ENCODE results near the gene FCAR.
"Not testable (repeated sequence)": the region's sequence is repeated elsewhere in the genome, so short reads cannot be mapped to it uniquely, and the experiment has no call there.

Gene FCAR

DNA sequence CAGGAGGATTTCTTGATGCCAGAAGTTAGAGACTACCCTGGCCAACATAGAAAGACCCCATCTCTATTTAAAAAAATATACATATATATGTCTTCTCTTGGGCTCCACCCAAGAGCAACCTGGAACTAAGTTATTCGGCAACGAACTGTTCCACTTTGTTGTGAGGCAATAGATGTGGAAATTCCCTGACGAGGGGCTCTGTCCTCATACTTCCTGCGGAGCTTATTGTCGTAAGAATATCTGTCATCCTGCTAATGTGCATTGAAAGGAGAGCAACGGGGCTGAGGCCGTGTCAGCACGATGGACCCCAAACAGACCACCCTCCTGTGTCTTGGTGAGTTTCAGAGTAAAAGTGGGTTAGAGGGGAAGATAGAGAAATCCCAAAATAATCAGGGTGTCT, at the start of gene FCAR:
Gene FCAR, plus strand, starts transcription at position 246 of the 400 bp plus-strand sequence. Its CDS starts 55 bp downstream, at position 301.
- DNase-seq = peak; percentile 49

DNA sequence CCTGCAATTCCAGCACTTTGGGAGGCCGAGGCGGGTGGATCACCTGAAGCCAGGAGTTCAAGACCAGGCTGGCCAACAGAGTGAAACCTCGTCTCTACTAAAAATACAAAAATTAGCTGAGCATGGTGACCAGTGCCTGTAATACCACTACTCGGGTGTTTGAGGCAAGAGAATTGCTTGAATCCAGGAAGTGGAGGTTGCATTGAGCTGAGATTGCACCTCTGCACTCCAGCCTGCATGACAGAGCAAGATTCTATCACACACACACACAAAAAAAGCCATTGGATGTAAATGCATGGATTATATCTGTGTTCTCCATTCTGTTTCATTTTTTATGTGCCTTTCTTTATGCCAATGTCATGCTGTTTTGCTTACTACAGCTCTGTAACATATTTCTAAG, 49.6 kb upstream of the FCAR start:
- DNase-seq = not testable (repeated sequence)

DNA sequence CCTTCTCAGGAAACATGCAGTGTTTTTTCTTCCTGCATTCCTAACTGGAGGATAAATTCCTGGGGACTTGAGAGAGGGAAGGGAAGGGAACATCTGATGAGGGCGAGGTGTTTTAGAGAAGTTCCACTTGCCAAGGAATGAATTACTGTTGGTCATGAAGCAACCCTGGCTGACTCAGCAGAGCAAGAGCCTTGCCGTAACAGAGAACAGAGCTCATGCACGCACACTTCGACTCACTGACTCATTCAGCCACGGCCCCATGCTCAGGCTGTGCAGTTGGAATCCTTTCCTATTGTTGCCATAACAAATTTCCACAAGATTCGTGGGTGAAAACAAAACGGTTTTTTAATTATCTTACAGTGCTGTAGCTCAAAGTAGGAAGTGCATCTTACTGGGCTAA, 48.7 kb upstream of the FCAR start:
- not testable (repeated sequence) for DNase-seq

DNA sequence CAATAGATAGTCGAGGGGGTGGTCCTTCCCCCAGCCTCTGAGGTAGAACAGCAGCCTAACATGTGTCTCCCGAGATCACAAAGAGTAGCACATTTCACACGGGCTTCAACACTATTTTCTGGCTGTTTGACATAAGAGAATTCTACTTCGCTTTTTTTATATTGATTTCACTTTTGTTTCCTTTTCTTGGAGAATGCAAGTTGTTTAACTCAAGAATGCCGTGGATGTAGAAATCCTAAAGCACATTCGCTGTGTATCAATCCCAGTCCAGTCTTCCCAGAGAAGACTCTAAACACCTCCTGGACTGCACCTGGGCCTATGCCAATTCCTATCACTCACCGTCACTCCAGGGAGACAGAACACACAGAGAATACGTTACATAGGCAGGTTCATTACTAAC, 46.0 kb upstream of the FCAR start:
- DNase-seq = not testable (repeated sequence)

DNA sequence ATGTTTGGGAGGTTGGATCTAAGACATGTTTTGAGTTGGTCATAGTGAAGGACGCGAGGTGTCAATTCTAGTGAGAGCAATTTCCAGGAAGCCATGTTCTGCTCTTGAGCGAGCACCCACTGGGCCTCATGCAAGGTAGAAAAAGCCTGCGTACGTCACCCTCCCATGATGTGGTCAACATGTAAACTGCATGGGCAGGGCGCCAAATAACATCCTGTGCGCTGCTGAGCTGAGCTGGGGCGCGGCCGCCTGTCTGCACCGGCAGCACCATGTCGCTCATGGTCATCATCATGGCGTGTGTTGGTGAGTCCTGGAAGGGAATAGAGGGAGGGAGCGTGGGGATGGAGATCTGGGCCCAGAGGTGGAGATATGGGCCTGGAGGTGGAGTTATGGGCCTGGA, 41.5 kb upstream of the FCAR start, which contains the start of gene KIR2DS4:
Gene KIR2DS4, plus strand, starts transcription at position 181 of the 400 bp plus-strand sequence.
- DNase-seq = not testable (repeated sequence)

DNA sequence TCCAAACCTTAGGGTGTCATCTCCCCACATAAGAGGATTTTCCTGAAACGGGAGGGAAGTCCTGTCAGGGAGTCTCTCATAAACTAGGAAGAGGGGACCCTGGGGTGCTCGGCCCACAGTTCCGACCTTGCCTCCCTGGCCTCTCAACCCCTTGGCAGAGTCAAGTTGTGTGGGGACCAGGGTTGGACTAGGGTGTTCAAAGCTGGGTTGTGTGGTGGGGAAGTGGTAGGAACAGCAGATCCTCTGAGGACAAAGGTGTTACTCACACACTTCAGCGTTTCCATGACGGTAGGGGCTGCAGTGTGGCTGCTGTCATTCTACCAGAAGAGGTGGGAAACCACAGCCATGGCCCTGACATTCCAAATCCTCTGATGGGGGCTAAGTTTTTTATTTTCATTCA, 38.9 kb upstream of the FCAR start:
- not testable (repeated sequence) for DNase-seq

DNA sequence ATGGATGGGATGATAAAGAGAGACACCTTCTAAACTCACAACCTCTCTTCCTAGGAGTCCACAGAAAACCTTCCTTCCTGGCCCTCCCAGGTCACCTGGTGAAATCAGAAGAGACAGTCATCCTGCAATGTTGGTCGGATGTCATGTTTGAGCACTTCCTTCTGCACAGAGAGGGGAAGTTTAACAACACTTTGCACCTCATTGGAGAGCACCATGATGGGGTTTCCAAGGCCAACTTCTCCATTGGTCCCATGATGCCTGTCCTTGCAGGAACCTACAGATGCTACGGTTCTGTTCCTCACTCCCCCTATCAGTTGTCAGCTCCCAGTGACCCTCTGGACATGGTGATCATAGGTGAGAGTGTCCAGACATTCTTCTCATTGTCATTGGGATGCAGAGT, 36.5 kb upstream of the FCAR start:
- DNase-seq = not testable (repeated sequence)

DNA sequence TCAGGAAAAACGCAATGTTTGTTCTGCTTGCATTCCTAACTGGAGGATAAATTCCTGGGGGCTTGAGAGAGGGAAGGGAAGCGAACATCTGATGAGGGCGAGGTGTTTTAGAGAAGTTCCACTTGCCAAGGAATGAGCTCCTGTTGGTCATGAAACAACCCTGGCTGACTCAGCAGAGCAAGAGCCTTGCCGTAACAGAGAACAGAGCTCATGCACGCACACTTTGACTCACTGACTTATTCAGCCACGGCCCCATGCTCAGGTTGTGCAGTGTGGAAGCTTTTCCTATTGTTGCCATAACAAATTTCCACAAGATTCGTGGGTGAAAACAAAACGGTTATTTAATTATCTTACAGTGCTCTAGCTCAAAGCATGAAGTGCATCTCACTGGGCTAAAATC, 30.9 kb upstream of the FCAR start:
- not testable (repeated sequence) for DNase-seq

DNA sequence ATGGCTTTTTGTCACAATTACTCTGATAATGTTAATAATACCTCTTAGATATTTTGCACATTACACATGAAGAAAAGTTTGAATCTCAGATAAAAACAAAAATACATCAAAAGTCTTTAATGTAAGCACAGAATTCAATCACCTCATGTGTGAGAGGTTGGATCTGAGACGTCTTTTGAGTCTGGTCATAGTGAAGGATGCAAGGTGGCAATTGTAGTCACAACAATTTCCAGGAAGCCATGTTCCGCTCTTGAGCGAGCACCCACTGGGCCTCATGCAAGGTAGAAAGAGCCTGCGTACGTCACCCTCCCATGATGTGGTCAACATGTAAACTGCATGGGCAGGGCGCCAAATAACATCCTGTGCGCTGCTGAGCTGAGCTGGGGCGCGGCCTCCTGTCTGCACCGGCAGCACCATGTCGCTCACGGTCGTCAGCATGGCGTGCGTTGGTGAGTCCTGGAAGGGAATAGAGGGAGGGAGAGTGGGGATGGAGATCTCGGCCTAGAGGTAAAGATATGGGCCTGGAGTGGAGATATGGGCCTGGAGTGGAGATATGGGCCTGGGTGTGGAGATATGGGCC, 23.9 kb upstream of the FCAR start, which contains the start of gene KIR3DL2:
Gene KIR3DL2, plus strand, starts transcription at position 383 of the 580 bp plus-strand sequence. Its CDS starts 33 bp downstream, at position 416.
- not testable (repeated sequence) for DNase-seq

DNA sequence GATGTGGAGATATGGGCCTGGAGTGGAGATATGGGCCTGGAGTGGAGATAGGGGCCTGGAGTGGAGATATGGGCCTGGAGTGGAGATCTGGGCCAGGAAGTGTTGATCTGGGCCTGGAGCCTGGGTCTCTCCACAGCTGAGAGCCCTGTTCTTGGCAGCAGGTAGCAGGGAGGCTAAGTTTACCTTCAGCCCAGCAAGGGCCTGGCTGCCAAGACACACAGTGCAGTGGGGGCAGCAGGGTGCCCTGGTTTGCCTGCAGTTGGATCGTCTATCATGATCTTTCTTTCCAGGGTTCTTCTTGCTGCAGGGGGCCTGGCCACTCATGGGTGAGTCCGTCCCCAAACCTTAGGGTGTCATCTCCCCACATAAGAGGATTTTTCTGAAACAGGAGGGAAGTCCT, 23.1 kb upstream of the FCAR start:
- no peak for DNase-seq

DNA sequence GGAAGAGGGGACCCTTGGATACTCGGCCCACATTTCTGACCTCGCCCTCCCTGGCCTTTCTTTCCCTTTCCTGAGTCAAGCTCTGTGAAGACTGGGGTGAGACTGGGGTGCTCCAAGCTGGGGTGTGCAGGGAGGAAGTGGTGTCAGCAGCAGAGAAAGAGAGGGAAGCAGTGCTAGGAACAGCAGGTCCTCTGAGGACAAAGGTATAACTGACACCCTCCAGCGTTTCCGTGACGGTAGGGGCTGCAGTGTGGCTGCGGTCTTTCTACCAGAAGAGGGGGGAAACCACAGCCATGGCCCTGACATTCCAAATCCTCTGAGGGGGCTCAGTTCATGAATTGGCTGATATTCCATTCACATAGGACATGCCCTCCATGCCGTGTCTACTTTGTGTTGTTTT, 22.7 kb upstream of the FCAR start:
- no peak for DNase-seq

DNA sequence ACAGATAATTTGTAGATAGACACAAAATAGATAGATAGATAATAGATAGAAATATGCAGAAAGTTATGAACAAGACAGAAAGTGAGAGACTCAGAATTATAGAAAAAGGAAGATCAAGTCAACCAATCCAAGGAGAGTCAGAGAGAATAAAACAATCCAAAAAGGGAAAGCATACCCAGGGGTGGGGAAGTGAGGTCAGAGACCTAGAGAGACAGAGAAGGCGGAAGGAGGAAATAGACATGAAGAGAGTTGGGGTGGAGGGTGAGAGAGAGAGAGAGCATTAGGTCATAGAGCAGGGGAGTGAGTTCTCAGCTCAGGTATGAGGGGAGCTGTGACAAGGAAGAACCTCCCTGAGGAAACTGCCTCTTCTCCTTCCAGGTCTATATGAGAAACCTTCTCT, 18.8 kb upstream of the FCAR start:
- not testable (repeated sequence) for DNase-seq

DNA sequence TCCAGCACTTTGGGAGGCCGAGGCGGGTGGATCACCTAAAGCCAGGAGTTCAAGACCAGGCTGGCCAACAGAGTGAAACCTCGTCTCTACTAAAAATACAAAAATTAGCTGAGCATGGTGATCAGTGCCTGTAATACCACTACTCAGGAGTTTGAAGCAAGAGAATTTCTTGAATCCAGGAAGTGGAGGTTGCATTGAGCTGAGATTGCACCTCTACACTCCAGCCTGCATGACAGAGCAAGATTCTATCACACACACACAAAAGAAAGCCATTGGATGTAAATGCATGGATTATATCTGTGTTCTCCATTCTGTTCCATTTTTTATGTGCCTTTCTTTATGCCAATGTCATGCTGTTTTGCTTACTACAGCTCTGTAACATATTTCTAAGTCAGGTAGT, 15.6 kb upstream of the FCAR start:
- not testable (repeated sequence) for DNase-seq

DNA sequence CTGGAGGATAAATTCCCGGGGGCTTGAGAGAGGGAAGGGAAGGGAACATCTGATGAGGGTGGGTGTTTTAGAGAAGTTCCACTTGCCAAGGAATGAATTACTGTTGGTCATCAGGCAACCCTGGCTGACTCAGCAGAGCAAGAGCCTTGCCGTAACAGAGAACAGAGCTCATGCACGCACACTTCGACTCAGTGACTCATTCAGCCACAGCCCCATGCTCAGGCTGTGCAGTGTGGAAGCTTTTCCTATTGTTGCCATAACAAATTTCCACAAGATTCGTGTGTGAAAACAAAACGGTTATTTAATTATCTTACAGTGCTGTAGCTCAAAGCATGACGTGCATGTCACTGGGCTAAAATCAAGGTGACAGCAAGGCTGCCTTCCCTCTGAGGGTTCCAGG, 14.6 kb upstream of the FCAR start:
- DNase-seq = not testable (repeated sequence)

DNA sequence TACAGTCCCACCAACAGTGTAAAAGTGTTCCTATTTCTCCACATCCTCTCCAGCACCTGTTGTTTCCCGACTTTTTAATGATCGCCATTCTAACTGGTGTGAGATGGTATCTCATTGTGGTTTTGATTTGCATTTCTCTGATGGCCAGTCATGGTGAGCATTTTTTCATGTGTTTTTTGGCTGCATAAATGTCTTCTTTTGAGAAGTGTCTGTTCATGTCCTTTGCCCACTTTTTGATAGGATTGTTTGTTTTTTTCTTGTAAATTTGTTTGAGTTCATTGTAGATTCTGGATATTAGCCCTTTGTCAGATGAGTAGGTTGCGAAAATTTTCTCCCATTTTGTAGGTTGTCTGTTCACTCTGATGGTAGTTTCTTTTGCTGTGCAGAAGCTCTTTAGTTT, 10.6 kb upstream of the FCAR start:
- DNase-seq = not testable (repeated sequence)

DNA sequence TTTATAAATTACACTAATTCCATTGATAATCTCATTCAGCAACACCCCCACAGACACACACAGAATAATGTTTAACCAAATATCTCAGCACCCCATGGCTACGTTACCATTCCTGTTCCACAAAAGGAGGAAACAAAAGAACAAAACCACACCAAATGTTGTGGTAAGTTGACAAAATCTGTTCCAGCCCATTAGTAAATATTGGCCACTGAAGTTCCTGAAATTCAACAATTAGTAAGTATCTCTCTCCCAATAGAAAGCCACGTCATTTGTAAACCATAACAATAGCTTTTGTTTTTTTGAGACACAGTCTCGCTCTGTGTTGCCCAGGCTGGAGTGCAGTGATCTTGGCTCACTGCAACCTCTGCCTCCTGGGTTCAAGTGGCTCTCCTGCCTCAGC, 2.3 kb upstream of the FCAR start:
- DNase-seq = no peak

DNA sequence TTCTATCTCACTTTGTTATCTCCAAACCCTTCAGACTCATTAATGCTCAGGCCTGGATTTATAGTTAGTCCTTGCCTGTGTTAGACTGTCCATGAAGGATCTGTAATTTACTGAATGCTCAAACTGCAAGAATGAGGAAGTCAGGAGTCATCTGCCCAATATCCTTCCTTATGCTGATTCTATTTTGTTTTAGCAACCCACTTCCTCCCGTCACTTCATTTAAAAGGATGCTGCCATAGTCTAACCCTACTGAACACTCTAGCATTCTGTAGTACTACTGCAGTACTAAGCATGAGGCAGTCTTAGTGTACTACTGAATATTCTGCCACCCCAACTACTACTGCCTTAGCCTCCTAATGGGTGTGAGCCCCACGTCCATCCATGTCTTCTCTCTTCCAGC, 1.5 kb downstream of the FCAR start:
- DNase-seq = peak; percentile 41

DNA sequence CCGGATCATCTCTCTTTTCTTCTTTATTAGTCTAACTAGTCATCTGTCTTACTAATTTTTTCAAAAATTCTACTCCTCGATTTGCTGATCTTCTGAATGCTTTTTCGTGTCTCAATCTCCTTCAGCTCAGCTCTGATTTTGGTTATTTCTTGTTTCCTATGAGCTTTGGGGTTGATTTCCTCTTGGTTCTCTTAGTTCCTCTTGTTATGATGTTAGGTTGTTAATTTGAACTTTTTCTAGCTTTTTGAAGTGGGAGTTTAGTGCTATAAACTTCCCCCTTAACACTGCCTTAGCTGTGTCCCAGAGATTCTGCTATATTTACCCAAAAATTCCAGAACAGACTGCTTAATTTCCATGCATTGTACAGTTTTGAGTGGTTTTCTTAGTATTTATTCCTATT, 3.4 kb downstream of the FCAR start:
- no peak for DNase-seq

DNA sequence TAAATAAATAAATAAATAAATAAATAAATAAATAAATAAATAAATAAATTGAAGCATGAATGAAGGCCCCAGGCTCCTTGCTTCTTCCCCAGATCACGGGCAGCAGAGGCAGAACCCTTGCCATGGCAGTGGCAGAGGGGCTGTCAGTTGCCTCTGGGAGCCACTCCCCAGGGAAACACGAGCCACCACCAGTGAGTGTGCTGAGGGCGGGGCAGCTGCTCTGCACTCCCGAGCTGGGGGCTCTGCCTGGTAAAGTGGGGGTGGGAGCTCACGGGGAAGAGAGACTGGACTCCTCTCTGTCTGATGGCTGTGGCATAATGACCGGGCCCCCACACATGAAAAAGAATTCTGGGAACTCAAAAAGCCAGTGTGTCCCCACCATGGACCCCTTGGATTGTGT, 7.8 kb downstream of the FCAR start:
- no peak for DNase-seq

DNA sequence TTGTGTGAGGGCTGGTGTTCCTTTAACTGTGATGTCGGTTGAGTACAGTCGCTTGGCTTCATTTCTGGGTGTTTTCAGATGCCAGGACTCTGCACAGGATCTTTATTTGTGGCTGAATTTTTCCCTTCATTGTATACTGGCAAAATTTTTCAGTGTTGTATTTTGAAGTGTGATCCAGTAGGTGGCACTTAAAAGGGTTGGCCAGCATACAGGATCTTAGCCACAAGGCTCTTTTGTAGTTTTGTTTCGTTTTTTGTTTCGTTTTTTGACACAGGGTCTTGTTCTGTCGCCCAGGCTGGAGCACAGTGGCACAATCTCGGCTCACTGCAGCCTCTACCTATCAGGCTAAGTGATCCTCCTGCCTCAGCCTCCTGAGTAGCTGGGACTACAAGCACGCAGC, 8.7 kb downstream of the FCAR start:
- DNase-seq = no peak

DNA sequence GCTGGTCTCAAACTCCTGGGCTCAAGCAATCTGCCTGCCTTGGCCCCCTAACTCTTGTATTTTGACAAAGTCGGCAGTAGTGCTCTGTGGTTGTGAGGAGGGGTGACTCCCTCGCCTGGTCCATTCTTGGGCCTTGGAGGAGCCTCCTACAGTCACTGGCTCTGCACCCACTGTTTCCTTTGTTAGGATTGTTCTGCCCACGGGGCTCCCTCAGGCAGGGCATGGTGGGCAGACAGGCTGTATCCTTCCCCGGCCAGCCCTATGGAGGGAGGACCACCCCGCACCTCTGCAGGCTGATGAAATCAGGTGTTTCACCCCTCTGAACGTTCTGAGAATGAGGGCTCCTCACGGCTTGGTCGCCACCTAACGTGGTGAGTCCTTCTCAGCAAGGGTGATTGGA, 9.2 kb downstream of the FCAR start:
- no peak for DNase-seq

DNA sequence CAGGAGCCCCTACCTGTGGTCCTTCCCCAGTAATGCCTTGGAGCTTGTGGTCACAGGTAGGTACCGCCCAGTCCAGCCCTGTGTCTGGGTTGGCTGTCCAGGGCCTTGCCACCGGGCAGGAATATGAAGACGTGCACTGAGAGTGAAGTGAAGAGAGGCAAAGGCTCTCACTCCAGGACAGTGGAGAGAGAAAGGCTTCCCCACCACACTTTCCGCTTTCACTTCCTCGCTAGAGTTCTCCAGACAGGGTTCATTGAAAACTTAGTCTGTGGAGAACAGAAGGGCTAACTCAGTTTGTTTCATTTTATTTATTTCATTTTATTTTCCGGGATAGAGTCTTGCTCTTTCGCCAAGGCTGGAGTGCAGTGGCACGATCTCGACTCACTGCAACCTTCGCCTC, 14.2 kb downstream of the FCAR start:
- no peak for DNase-seq

DNA sequence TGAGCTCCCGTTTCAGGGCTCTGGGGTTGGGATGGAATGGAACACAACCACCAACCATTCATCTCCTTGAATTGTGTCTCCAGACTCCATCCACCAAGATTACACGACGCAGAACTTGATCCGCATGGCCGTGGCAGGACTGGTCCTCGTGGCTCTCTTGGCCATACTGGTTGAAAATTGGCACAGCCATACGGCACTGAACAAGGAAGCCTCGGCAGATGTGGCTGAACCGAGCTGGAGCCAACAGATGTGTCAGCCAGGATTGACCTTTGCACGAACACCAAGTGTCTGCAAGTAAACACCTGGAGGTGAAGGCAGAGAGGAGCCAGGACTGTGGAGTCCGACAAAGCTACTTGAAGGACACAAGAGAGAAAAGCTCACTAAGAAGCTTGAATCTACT, 15.5 kb downstream of the FCAR start:
- no peak for DNase-seq

DNA sequence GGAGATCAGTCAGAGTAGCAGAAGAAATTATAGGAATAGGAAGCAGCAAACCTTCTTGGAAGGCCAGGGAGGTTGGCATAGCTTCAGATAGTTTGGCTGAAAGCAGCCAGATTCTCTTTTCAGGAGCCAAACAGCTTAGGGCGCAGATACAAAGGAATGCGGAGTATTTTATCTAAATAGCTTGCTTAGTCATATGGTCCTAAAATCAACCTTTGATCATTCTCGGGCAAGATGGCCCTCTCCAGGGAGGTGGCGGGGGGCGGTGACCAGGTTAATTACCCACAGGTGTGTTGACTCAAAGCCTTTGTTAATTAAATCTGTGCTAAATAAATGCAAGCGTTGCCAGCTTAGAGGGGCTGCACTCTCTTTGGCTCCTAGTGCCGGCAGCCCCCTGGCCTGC, 19.4 kb downstream of the FCAR start:
- no peak for DNase-seq

DNA sequence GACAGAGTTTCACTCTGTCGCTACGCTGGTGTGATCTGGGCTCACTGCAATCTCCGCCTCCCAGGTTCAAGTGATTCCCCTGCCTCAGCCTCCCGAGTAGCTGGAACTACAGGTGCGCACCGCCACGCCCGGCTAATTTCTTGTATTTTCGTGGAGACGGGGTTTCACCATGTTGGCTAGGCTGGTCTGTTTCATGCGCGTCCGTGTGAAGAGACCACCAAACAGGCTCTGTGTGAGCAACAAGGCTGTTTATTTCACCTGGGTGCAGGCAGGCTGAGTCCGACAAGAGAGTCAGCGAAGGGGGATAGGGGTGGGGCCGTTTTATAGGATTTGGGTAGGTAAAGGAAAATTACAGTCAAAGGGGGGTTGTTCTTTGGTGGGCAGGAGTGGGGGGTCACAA, 20.1 kb downstream of the FCAR start:
- DNase-seq = not testable (repeated sequence)

Data from SIG-M5 (cell line).